PC-3 (cell line): Measurements from ENCODE around the gene DUSP5. TPM values are rescaled to one million over a fixed set of nuclear protein-coding genes. Genes with fewer than 3 reads are reported as not detected.
A peak's percentile ranks its signal among the peaks of the same experiment; 100 is the strongest.

Source experiments
- ATAC-seq: fragments of 200-7000 bp; cut with Tn5 transposase; 2 replicates; pipeline ENCODE4 v1.9.1; 2020; ENCODE audit warnings: mild to moderate bottlenecking, moderate library complexity
- BruUV-seq: library from RNA; stranded (reverse); fragments of 400-500 nt; replicated peaks from 2 replicates; lab custom pipeline; 2021; lab: Mats Ljungman, UMichigan
- CTCF ChIA-PET: fragments of 300-600 bp; sonication (Branson Sonifier 250); formaldehyde crosslinking; loops from one replicate; lab custom pipeline; 2022; ENCODE audit warnings: antibody characterized with exemption; lab: Charles Lee
- POLR2A ChIA-PET: fragments of 300-600 bp; sonication (Branson Sonifier 250); formaldehyde crosslinking; loops from one replicate; lab custom pipeline; 2022; ENCODE audit warnings: antibody characterized with exemption; ENCODE audit not compliant: unreplicated experiment; lab: Charles Lee
- DNase-seq: peaks from one replicate; pipeline ENCODE4 v3.0.0-alpha.2; 2015
- H2AFZ ChIP-seq: fragments of 300-600 bp; sonication (generic); 2 replicates; pipeline ENCODE4 v1.6.0; 2016; ENCODE audit warnings: antibody characterized with exemption, low read length
- H3F3A ChIP-seq: fragments of 300-600 bp; sonication (generic); one replicate; pipeline ENCODE4 v1.6.0; 2017; ENCODE audit warnings: antibody characterized with exemption, low read length, control low read depth, mild to moderate bottlenecking; ENCODE audit not compliant: unreplicated experiment
- H3K27ac ChIP-seq: fragments of 300-600 bp; sonication (generic); 2 replicates; pipeline ENCODE4 v1.5.1; 2016; ENCODE audit warnings: mild to moderate bottlenecking, low read length
- H3K27me3 ChIP-seq: fragments of 300-600 bp; sonication (generic); 2 replicates; pipeline ENCODE4 v1.6.1; 2016; ENCODE audit warnings: low read length, mixed read lengths
- H3K36me3 ChIP-seq: fragments of 300-600 bp; sonication (generic); 2 replicates; pipeline ENCODE4 v1.6.1; 2016; ENCODE audit warnings: low read depth, mixed run types, low read length, mixed read lengths
- H3K4me1 ChIP-seq: fragments of 300-600 bp; sonication (generic); 2 replicates; pipeline ENCODE4 v1.5.1; 2016; ENCODE audit warnings: low read length; ENCODE audit not compliant: insufficient read depth
- H3K4me2 ChIP-seq: fragments of 300-600 bp; sonication (generic); 2 replicates; pipeline ENCODE4 v1.6.0; 2016; ENCODE audit warnings: low read length
- H3K4me3 ChIP-seq: fragments of 300-600 bp; sonication (generic); 2 replicates; pipeline ENCODE4 v1.5.1; 2016; ENCODE audit warnings: mild to moderate bottlenecking, low read length, mixed read lengths
- H3K79me2 ChIP-seq: fragments of 300-600 bp; sonication (generic); 2 replicates; pipeline ENCODE4 v1.6.1; 2017; ENCODE audit warnings: low read length, mixed read lengths
- H3K9ac ChIP-seq: fragments of 300-600 bp; sonication (generic); 2 replicates; pipeline ENCODE4 v1.6.0; 2016; ENCODE audit warnings: mild to moderate bottlenecking, low read length
- H3K9me2 ChIP-seq: fragments of 300-600 bp; sonication (generic); replicated peaks from 2 replicates; pipeline ENCODE4 v1.6.1; 2016; ENCODE audit warnings: mixed run types, low read length, mixed read lengths
- H3K9me3 ChIP-seq: fragments of 300-600 bp; sonication (generic); 2 replicates; pipeline ENCODE4 v1.6.1; 2016; ENCODE audit warnings: low read length, mixed read lengths
- H4K20me1 ChIP-seq: fragments of 300-600 bp; sonication (generic); 2 replicates; pipeline ENCODE4 v1.6.1; 2016; ENCODE audit warnings: low read length, mixed read lengths
- EZH2 ChIP-seq: fragments of 300-600 bp; sonication (generic); IDR thresholded peaks from one replicate; pipeline ENCODE4 v1.6.1; 2017; ENCODE audit warnings: antibody characterized with exemption, mild to moderate bottlenecking, low read length; ENCODE audit not compliant: unreplicated experiment
- EZH2phosphoT487 ChIP-seq: fragments of 300-600 bp; sonication (generic); IDR thresholded peaks from 2 replicates; pipeline ENCODE4 v1.6.1; 2018; ENCODE audit warnings: mild to moderate bottlenecking, antibody characterized with exemption, low read length, borderline replicate concordance
- intact Hi-C: fragments of 100-400 bp; cut with micrococcal nuclease; formaldehyde crosslinking; loops from 2 replicates; pipeline ENCODE4 v1.9.0; 2023
- total RNA-seq: library from RNA; depleted of rRNA; stranded (reverse); fragments of >200 nt; gene quantifications from 2 replicates; pipeline ENCODE4 v1.2.3, GENCODE V29; 2014
- TF ChIP-seq, protein P1 (sequence below): fragments of 300-600 bp; sonication (generic); conservative IDR thresholded peaks from 2 replicates; pipeline ENCODE4 v1.5.1; 2017; ENCODE audit warnings: antibody characterized with exemption, low read depth, mild to moderate bottlenecking, low read length

DUSP5 gene
- total RNA-seq, 1 experiment from 2014 or later = 206 TPM

DNA sequence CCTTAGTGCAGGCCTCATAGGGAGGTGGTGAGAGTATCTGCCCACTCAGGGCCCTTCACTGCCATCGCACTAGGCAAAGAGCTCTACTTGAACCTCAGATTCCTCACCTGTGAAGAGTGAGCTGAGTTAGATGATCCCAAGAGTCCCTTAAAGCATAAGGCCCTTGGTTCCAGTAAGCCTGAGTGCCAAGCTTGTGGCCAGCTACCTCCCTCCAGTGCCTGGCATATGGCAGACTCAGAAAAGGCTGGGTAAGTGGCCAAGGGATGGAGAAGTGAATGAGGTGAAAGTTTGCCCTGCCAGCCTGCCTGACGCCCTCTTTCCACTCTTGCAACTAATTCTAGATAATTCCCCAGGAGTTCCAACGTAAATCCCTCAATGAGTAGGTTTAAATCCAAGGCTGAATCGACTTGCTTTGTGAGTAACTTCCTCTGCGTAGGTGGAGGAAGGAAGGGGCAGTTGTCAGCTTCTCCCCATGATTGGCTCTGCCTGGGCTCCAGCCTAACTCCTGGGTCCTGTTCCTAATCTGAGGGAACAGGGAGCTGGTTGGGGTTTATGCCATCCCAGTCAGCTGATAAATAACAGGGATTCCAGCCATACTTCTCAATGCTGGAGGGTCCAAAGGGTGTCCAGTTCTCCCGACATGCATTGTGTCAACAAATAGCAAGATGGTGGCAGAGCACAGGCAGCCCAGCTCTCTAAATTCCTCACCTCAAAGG is 14.2 kb downstream of the DUSP5 start:
- BruUV-seq = no TSS peak
- intact Hi-C loops = loop anchor here (5.0 kb wide), 1 partner anchor 35 kb away; no protein-coding TSS in a partner anchor
- H2AFZ ChIP-seq = no peak overlapping the region
- TF ChIP-seq EZH2phosphoT487 = no peak
- TF ChIP-seq EZH2 = no peak
- TF ChIP-seq, protein P1, sequence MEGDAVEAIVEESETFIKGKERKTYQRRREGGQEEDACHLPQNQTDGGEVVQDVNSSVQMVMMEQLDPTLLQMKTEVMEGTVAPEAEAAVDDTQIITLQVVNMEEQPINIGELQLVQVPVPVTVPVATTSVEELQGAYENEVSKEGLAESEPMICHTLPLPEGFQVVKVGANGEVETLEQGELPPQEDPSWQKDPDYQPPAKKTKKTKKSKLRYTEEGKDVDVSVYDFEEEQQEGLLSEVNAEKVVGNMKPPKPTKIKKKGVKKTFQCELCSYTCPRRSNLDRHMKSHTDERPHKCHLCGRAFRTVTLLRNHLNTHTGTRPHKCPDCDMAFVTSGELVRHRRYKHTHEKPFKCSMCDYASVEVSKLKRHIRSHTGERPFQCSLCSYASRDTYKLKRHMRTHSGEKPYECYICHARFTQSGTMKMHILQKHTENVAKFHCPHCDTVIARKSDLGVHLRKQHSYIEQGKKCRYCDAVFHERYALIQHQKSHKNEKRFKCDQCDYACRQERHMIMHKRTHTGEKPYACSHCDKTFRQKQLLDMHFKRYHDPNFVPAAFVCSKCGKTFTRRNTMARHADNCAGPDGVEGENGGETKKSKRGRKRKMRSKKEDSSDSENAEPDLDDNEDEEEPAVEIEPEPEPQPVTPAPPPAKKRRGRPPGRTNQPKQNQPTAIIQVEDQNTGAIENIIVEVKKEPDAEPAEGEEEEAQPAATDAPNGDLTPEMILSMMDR = no peak
- ChIA-PET POLR2A (interaction anchor here (0.6 kb wide), 1 partner anchor 301 kb away, joined by 3 read pairs; no protein-coding TSS in a partner anchor), CTCF (no interaction called here)
- ATAC-seq (no peak; the same call in 1 of the 2 replicates), DNase-seq (no peak)
- H3K79me2 ChIP-seq = peaks cover 33% of the 10 kb centered on the region
- peaks cover 10% of the 10 kb centered on the region for H3F3A ChIP-seq
- no peaks in the 10 kb centered on the region for H3K9me2 ChIP-seq
- no peaks in the 10 kb centered on the region for H3K27me3 ChIP-seq
- H3K9me3 ChIP-seq = no peaks in the 10 kb centered on the region
- peaks cover 48% of the 10 kb centered on the region for H3K36me3 ChIP-seq
- H3K4me2 ChIP-seq = no peak overlapping the region
- peak overlapping the region; percentile 60 for H3K27ac ChIP-seq
- H3K4me1 ChIP-seq = peaks cover 21% of the 10 kb centered on the region; the same call in 1 of the 2 replicates
- peaks cover 66% of the 10 kb centered on the region for H4K20me1 ChIP-seq
- no peak overlapping the region for H3K9ac ChIP-seq
- H3K4me3 ChIP-seq = no peak overlapping the region

DNA sequence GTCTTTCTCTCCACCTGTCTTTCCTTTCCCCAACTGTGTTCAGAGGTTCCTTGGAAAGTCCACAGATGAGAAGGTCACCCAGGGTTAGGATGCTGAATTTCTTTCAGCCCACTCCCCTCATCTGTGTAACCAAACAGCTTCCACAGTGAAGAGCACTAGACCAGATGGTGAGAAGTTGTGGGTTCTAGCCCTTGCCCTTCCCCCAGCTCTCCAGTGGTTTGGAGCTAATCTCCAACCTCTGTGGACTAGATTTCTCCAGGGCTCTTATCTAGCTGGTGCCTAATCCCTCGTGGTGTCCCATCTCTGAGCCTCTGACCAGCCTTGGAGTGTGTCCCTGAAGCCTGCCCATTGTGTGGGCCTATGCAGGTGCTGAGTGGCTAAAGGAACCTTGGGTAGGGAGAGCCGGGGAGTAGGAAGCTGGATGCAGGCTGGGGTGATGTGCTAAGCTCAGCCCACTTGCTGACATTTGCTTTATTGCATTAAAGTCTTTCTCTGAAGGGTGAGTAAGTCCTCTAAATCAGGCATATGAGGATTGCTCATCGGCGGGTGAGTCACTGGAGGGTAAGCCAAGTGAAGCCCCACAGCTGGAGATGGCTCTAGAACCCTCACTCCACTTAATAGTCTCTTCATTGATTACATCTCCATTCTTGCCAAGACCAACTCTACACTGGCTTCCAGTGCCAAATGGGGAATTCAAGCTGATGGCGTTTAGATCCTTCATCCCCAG is 14.9 kb downstream of the DUSP5 start:
- peaks cover 26% of the 10 kb centered on the region for H3K79me2 ChIP-seq
- no peaks in the 10 kb centered on the region for H3K27me3 ChIP-seq
- ATAC-seq = peak; percentile 45
- H3K36me3 ChIP-seq = peaks cover 41% of the 10 kb centered on the region
- BruUV-seq = no TSS peak
- peaks cover 21% of the 10 kb centered on the region; the same call in 1 of the 2 replicates for H3K4me1 ChIP-seq
- TF ChIP-seq EZH2phosphoT487 (no peak), EZH2 (no peak)
- TF ChIP-seq, protein P1 = no peak
- no peak overlapping the region for H3K4me2 ChIP-seq
- POLR2A ChIA-PET = interaction anchor here (0.5 kb wide), 1 partner anchor 156 kb away, joined by 5 read pairs; no protein-coding TSS in a partner anchor
- H2AFZ ChIP-seq = no peak overlapping the region
- peak overlapping the region; percentile 60 for H3K27ac ChIP-seq
- H3K4me3 ChIP-seq = no peak overlapping the region
- CTCF ChIA-PET = no interaction called here
- H3K9me3 ChIP-seq = no peaks in the 10 kb centered on the region
- H3F3A ChIP-seq = peaks cover 10% of the 10 kb centered on the region
- peaks cover 59% of the 10 kb centered on the region for H4K20me1 ChIP-seq
- H3K9me2 ChIP-seq = no peaks in the 10 kb centered on the region
- no peak overlapping the region for H3K9ac ChIP-seq
- peak; percentile 80 for DNase-seq
- intact Hi-C loops = loop anchor here (5.0 kb wide), 1 partner anchor 35 kb away; no protein-coding TSS in a partner anchor
